Colon (tissue), 2 donors: Measurements from ENCODE around the gene TSPAN9.
"Not testable (repeated sequence)": the region's sequence is repeated elsewhere in the genome, so short reads cannot be mapped to it uniquely, and the experiment has no call there.

Source experiments
- FAIRE-seq: peaks from 2 replicates; lab custom pipeline; 2012; peaks lifted over from hg19 to GRCh38; lab: Jason Lieb, UNC
- donor health status: control.
- donor health status: control.

TSPAN9 gene

DNA sequence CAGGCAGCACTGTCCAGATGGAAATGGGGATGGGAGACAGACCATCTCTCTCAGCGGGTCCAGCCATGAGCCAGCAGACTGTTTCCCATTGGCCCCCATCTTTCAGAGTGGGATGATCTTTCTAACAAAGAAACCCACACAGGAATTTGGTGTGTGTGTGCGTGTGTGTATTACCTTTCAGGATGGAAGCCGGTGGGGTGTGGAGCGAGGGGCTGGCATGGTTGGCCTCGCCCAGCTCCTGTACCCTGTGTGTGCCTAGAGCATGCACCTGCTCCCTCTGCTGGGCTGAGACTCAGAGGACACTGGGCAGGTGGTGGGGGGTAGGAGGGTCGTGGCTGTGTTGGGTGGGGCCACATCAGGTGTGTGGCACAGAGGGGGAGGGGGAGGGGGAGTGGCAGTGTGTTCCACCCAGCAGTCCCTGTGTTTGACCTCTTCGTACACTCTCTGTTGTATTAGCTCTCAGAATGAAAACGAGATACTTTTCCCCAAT lies 33.0 kb upstream of the TSPAN9 start:
- FAIRE-seq, result no peak

DNA sequence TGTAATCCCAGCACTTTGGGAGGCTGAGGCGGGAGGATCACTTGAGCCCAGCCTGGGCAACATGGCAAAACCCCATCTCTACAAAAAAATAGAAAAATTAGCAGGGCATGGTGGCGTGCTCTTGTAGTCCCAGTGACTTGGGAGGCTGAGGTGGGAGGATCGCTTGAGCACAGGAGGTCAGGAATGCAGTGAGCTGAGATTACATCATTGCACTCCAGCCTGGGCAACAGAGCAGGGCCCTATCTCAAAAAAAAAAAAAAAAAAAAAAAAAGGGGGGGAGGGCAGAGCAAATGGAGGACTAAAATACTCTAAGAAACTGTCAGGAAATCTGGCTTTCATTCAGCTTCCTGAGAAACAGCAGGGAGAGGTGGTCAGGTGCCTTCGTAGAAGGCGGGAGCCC lies 31.7 kb upstream of the TSPAN9 start:
- FAIRE-seq, result no peak

DNA sequence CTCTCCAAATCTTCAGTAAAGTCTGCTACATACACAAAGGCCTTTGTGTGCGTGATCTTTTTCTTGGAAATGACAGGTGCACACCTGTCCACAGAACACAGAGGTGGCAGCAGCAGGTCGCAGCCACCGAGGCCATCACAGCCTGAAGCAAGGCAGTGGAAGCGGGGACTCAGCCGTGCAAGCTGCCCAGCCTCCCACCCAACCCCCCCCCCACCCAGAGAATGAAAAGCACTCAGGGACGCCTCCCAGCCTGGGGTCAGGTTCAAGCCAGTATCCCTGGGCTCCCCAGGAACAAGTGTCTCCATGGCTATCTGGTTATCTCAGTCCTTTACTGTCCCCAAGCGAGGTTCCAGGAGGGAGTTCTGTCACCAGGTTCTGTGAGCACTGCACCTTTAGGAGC lies 31.2 kb upstream of the TSPAN9 start:
- no peak for FAIRE-seq

DNA sequence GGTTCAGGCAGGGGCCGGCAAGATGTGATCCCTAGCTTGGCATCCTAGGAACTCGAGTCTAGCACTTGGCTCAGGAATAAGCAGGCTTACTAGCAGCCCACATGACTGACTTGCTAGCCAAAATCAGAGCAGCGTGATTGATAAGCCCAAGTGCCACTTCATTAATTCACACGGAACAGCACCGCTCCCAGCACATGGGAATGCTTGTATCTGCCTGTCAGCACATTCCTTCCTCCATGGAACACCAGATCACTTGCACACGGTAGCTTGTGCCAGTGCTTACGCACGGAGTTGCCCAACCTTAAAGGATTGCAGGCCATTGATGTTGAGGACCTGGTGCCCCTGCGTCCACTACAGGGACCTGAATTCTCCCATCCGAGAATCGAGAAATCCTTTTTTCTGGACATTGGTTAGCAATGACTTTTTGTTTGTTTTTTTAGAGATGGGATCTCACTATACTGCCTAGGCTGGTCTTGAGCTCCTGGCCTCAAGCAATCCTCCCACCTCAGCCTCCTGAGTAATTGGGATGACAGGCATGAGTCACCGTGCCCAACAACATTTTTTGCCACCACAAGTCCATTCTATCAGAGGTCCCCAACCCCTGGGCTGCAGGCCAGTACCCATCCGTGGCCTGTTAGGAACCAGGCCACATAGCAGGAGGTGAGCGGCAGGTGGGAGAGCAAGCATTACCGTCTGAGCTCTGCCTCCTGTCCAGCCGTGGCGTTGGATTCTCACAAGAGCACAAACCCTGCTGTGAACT lies 30.6 kb upstream of the TSPAN9 start:
- FAIRE-seq, result no peak

DNA sequence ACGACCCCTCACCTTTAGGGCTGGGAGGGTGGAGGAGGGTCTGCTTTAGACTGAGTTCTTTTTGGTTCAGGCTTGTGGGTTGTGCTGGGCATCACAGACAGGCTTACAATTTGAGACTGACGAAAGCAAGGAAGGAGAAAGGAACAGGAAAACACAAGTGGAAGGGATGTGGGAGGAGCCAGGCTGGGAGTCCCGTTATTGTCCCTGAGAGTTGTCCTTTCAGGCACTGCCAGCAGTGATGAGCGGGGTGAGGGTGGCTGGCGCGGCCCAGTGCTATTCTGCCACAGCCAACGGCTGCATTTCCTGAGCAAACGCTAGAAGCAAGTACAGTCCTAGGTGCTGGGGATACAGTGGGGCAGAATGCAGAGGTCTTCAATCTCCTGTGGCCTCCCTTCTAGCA lies 29.2 kb upstream of the TSPAN9 start:
- FAIRE-seq, result no peak

DNA sequence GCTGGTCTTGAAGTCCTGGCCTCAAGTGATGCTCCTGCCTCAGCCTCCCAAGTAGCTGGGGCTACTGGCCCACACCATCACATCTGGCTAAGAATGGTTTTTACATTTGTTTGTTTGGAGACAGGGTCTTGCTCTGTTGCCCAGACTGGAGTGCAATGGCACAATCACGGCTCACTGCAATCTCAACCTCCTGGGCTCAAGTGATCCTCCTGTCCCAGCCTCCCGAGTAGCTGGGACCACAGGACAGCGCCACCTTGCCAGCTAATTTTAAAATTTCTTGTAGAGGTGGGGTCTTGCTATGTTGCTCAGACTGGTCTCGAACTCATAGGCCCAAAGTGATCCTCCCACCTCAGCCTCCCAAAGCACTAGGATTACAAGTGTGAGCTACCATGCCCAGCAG lies 28.6 kb upstream of the TSPAN9 start:
- no peak for FAIRE-seq

DNA sequence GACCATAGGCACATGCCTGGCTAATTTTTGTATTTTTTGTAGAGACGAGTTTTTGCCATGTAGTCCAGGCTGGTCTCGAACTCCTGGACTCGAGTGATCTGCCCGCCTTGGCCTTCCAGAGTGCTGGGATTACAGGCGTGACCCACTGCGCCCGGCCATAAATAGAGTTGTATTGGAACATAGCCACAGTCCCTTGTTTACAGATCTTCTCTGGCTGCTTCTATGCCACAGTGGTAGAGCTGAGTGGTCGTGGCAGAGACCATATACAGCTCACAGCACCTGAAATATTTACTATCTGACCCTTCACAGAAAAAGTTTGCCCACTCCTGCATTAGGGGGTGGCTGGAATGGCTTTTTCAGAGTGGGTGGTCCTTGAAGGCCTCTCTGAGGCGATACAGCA lies 28.0 kb upstream of the TSPAN9 start:
- FAIRE-seq, result no peak

DNA sequence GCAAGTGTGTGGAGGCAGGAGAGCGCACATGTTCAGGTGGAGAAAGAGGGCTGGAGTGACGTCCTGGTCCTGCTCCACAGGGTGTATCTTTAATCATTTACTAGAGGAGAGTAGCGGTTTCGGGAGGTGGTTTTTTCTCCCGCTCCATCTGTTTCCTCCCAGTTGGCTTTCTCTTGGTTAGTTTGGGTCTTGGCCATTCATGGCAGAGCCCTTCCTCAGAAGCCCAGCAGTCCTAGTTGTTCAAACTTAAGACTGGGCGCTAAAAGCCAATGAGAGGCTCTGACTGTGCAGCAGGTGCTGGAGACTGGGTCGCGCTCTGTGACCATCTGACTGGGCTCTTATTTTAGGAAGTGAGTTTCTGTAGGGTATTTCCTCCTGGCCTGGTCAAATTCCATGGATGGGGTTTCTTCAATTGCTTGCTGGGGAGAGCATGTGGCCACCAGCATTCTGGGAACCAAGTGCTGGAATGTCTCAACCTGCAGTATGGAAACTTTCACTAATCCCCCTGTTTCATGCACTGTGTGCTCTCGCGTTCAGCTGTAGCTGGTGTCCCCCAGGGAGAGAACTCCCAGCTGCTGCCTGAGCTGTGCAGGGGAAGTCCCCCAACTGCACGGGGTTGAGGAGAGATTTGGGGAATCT lies 27.4 kb upstream of the TSPAN9 start:
- FAIRE-seq, result no peak

DNA sequence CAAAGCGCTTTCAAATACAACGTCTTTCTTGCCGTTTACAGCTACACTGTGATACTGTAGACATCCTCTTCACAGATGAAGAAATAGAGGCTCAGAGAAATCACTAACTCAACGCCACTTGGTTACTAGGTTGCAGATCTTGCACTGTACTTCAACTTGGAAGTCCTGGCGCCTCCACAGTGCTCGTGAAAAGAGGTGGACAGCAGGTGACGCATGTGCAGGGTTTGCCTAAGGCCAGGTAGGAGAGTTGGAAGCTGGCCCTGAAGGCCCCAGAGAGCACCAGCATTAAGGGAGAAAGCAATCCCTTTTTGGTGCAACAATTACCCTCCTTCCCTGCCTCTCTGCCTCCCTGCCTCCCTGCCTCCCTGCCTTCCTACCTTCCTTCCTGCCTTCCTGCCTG lies 22.8 kb upstream of the TSPAN9 start:
- FAIRE-seq, result no peak

DNA sequence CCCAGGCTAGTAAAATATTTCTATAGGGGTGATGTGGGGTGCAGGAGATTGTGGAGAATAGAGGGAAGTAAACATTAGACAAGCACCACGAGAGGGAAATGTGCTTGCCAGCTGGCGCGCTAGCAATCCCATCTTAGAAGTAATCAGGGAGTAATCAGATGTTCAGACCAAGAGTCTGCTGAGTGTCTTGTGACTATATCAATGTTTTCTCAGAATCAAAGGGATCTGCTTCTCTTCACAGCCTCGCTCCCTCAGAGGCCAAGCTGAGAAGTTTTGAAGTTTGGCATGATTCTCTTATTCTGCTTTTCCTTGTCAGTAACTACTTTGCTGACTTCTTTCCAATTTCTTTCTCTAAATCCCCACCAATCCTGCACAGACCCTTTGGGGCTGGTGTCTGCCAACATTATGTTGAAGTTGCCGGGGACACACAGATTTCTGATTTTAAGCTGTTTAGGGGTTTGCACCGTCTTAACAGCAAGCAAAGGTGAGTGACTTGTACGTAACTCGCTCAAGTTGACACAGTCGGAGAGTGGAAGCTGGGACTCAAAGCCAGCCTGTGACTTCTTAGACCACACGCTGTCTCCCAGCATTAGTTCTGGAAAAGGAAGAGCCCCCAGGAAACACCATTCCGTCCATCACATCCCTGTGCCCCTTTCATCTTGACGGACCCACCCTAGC lies 22.0 kb upstream of the TSPAN9 start:
- FAIRE-seq, result no peak

DNA sequence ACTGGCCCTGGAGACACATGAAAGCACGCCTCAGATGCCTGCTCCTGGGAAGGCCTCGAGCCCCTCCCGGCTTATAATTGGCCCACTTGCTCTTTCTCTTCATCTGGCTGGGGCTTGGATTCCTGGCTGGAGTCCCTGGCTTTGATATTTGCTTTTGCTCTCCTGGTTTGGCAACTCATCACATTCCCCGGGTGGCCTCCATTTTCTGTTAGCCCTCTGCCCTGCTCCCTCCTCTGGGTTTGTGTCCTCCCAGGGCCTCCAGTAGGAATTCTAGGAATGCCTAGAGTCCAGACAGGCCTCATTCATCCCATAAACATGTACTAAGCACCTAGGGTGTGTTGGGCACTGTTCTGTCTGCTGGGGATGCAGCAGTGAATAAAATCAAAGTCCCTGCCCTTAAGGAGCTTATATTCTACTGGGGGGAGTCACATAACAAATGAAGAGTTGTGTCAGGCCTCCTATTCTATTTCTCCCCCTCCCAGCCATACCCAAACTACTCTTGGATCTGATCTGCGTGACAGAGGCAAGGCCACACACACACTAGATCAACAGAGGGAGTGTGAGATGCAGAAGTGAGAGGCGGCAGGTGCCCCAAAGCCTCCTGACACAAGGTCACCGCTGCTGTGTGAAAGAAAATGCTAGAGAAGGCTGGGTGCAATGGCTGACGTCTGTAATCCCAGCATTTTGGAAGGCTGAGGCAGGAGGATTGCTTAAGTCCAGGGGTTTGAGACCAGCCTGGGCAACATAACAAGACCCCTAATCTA lies 21.3 kb upstream of the TSPAN9 start:
- no peak for FAIRE-seq

DNA sequence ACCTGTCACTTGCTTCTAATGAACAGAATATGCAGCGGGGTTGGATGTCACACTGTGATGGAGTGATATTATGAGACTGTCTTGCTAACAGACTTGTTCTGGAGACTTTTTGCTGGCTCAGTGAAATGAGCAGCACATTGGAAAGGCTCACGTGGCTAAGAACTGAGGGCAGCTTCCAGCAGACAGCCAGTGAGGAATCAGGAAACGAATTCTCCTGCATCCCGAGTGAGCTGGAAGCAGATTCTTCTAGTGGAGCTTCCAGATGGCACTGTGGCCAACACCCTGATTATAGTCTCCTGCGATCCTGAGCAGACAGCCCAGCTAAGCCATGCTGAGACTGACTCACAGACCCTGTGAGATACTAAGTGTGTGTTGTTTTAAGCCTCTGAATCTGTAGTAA lies 16.1 kb upstream of the TSPAN9 start:
- FAIRE-seq, result no peak

DNA sequence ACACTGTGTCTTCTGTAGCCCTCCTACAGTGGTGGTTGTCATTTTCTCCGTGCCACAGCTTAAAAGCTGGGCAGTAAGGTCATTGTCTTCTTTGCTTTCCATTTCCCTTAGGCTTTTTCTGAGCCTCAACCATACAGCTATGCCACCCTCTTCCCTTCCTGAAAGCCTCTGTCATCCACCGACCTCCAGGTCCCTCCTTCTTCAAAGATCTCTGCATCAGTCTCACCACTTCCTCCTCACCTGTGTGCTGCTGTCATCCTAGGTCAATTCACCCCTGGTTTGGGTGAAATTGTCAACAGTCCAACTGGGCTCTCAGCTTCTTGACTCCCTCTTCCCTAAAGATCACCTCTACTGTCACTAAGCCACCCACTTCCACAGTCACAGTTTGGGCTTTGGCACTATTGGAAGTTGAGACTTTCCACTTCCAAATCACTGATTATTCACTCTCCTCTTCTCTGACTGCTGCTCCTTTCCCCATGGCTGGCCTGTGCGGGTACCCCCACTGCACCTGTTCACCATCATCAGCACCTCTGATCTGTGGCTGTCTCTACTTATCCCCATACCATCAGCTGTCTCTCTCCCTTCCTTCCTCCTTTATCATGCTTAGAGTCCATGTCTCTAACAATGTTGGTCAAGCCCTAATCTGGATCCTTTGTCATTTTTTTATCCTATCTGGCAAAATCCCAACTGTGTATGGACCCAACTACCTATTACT lies 15.5 kb upstream of the TSPAN9 start:
- FAIRE-seq, result no peak

DNA sequence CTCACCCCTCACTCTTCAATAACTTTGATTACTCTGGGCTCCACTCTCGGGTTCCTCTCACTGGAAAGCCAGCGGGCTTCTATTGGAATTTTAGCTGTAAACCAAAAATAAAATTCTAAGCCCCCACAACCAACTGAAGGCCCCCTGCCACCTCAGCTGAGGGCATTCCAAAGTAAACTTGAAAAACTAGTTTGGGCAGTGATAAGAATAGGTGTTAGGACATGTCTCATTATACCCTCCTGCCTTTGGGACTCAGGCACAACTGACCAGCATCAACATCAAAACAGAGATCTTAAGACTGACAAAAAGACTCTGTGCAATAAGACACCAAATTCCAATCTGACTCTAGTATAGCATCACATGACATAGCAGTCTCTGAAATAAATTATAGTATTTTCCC lies 11.9 kb upstream of the TSPAN9 start:
- FAIRE-seq, result no peak

DNA sequence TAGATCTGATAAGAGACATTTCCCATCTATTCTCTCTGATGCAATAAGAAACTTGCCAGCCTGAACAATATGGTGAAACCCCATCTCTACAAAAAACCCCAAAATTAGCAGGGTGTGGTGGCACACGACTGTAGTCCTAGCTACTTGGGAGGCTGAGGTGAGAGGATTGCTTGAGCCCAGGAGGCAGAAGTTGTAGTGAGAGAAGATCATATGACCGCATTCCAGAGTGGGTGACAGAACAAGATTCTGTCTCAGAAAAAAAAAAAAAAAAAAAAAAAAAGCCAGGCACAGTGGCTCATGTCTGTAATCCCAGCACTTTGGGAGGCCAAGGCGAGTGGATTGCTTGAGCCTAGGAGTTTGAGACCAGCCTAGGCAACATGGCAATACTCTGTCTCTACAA lies 11.3 kb upstream of the TSPAN9 start:
- not testable (repeated sequence) for FAIRE-seq

DNA sequence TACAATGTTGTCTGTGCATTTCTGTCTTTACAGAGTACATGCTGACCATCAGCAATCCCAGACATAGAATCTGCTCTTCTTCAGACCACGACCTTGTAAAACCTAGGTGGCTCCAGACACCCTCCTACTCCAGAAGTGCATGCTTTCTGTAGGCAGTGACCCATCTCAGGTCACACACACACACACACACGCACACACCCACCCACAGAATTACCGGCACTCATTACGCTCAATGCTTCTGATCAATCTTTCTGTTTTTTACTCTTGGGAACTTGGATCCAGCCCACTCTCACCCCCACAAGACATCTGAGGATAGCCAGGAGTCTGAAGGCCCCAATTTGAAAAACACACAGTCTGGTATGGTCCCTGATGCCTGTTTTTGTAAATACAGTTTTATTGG lies 7.5 kb upstream of the TSPAN9 start:
- FAIRE-seq, result no peak

DNA sequence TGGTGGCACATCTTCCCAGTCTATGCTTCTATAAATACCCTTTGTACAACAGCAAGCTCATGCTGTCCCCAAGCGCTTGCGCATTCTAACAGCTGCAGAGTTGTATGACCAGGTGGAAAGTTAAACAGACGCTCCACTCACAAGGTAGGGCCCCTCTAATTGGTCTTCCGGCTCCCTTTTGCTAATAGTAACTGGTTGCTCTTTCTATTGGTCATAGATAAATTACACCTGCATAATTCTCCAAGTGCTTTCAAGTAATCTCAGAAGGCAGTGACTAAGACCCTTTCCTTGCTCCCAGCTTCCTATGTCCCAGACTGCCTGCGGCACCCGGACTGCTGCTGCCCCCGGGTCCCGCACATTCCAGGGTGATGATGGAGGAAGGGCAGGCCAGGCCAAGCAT lies 6.1 kb upstream of the TSPAN9 start:
- no peak for FAIRE-seq

DNA sequence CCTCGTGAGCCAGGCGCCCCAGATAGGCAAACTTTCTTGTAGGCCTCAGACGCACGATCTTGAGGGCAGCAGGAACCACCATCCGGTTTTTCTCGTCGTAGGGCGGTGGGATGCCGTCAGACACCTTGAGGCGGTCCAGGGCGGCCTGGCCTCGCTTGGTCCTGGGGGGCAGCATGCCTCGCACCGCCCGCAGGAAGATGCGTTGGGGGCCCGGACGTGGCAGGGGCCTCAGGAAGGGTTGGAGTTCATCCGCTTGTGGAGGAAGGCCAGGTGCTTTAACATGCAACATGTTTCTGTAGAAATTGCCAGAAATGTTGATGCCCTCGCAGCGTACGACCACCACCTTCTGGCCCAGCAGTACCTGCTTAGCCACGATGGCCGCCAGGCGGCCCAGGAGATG lies 5.5 kb upstream of the TSPAN9 start:
- no peak for FAIRE-seq

DNA sequence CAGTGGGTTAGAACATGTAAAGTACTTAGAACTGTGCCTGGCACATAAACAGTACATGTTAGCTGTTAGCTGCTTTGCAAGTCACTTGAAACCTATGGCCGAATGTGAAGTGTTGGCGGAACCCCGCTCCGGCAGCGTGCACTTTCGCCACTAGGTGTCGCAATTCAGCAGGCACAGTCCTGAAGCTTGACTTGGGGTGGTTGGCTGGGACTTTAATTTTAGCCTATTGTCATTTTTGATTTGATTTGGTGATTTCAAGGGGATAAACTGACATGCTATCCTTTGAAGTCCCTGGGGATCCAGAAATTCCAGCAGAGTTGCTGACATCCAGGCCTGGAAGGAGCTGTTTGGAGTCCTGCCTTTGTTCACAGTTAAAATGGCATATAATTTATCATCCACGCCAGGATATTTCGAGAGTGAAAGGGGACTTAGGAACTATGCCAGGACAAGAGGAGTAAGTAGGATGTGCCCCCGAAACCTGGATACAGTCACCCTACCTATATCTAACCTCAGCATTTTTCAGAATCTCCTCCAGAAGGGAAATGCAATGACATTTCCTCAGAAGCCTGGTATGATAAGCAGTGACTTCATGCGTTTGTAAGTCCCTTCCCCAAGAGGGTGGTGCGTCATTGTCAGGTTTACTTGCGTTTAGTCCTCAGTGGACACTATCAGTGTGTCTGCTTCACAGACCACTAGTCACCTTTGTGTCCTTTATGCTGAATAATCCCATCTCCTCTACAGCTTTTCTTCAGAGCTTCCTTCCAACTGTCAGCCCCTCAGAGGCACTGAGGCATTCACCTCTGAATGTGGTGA lies 3.5 kb upstream of the TSPAN9 start:
- FAIRE-seq, result no peak

DNA sequence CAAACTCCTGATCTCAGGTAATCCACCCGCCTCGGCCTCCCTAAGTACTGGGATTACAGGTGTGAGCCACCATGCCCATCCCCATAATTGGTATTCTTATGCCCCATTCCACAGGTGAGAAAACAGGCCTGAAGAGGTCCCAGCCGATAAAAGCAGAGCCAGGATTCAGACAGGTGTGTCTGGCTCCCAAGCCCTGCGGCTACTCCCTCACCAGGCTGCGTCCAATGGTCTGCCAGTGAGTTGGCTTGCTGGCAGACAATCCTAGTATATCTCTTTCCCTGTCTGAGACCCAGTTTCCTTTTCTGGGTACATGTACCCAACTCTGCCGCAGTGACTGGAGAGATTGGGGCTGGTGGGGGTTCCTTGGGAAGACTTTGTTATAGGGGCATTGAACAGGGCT lies 1.9 kb upstream of the TSPAN9 start:
- no peak for FAIRE-seq

DNA sequence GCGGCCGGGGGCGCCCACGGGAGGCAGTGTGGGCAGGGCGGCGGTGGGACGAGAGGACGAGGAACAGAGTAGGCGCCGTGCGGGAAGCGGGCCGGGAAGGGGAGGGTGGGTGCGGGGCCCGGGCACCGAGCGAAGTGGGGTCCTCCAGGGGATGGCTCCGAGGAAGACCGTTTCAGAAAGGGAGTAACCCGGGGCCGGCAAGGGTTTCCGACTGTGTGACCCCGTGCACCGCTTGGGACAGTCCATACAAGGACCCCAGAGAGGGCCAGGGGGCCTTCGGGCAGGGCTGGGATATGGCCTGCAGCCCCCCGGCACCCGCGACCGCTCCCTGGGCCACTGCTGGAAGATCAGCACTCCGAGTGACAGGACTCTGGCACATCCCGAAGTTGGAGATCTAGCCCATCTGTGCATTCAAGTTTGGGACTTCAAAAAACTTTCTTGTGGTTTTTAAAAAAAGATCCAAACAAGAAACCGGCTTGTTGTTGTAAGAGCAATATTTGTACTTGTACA lies 448 bp downstream of the TSPAN9 start:
- FAIRE-seq, result no peak
